Left lung (tissue), 10 donors: ENCODE data around the gene PON1. TPM values are rescaled to one million over a fixed set of nuclear protein-coding genes. Genes with fewer than 3 reads are reported as not detected.

ENCODE experiments used
- ATAC-seq: fragments of 200-7000 bp; cut with Tn5 transposase; one replicate; pipeline ENCODE4 v1.9.1; 2020; ENCODE audit warnings: moderate library complexity
- DNase-seq, 4 donors: peaks; one replicate each; pipeline ENCODE4 v3.0.0-alpha.2; 2013 to 2020
- H3K27ac ChIP-seq, 2 donors: fragments of 200-600 bp; sonication (generic) in 1 of 2; one replicate each; pipeline versions ENCODE4 v1.5.0 to v1.8.0; 2020 to 2021
- H3K27me3 ChIP-seq, 2 donors: fragments of 200-600 bp; sonication (generic) in 1 of 2; one replicate each; pipeline versions ENCODE4 v1.5.0 to v1.8.0; 2020 to 2021
- H3K36me3 ChIP-seq, 2 donors: fragments of 200-600 bp; sonication (generic) in 1 of 2; one replicate each; pipeline versions ENCODE4 v1.5.0 to v1.8.0; 2020 to 2021
- H3K4me1 ChIP-seq, 2 donors: fragments of 200-600 bp; one replicate each; pipeline ENCODE4 v1.8.0; 2021
- H3K4me3 ChIP-seq, 2 donors: fragments of 200-600 bp; sonication (generic) in 1 of 2; one replicate each; pipeline versions ENCODE4 v1.5.0 to v1.8.0; 2020 to 2021; ENCODE audit warnings: mild to moderate bottlenecking in 1 of 2
- H3K9me3 ChIP-seq, 2 donors: fragments of 200-600 bp; sonication (generic) in 1 of 2; one replicate each; pipeline versions ENCODE4 v1.5.0 to v1.8.0; 2020 to 2021
- intact Hi-C, 2 donors: fragments of 100-400 bp; cut with DNase I; formaldehyde crosslinking; loops; one replicate each; pipeline versions ENCODE4 v1.11.2 to v1.14.2; 2022
- polyA plus RNA-seq, 6 donors: library from polyadenylated mRNA; unstranded; fragments of 120-200 nt; gene quantifications; one replicate each; pipeline ENCODE4 v1.2.1, GENCODE V29; 2013; ENCODE audit not compliant: insufficient read length in 6 of 6
- total RNA-seq, 2 donors: library from RNA; stranded (reverse); fragmentation: NEBNext Ultra II Directional; extraction: Animal tissue kit (Norgen Biotek cat#: 25700); gene quantifications; one replicate each; pipeline ENCODE4 v1.2.1, GENCODE V29; 2021
- TF ChIP-seq, protein P1 (sequence below), 2 donors: fragments of 200-600 bp; sonication (generic) in 1 of 2; IDR thresholded peaks; one replicate each; pipeline versions ENCODE4 v1.5.0 to v1.8.0; 2021; ENCODE audit warnings: antibody characterized with exemption in 2 of 2
- donor health status: DM: no; HTN: yes; CAD: no.
- donor health status: DM: no; HTN: no; CAD: no.

The PON1 gene
- total and polyA plus RNA-seq, 8 donors, result 0.42 to 1.7 (median 0.75) TPM

GRCh38 chr7:95286096-95286495, 38.2 kb downstream of the PON1 start:
- H3K4me1 ChIP-seq, result no peaks in the 10 kb centered on the region
- no peaks in the 10 kb centered on the region for H3K36me3 ChIP-seq
- intact Hi-C loops, result no loop called here
- H3K27me3 ChIP-seq, result no peaks in the 10 kb centered on the region
- no peaks in the 10 kb centered on the region for H3K9me3 ChIP-seq
- TF ChIP-seq, protein P1, sequence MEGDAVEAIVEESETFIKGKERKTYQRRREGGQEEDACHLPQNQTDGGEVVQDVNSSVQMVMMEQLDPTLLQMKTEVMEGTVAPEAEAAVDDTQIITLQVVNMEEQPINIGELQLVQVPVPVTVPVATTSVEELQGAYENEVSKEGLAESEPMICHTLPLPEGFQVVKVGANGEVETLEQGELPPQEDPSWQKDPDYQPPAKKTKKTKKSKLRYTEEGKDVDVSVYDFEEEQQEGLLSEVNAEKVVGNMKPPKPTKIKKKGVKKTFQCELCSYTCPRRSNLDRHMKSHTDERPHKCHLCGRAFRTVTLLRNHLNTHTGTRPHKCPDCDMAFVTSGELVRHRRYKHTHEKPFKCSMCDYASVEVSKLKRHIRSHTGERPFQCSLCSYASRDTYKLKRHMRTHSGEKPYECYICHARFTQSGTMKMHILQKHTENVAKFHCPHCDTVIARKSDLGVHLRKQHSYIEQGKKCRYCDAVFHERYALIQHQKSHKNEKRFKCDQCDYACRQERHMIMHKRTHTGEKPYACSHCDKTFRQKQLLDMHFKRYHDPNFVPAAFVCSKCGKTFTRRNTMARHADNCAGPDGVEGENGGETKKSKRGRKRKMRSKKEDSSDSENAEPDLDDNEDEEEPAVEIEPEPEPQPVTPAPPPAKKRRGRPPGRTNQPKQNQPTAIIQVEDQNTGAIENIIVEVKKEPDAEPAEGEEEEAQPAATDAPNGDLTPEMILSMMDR (IDR thresholded peaks at IDR 0.05), result no peak
- H3K4me3 ChIP-seq, result no peak overlapping the region
- H3K27ac ChIP-seq, result no peak overlapping the region
- no peak for DNase-seq
- ATAC-seq, result no peak

GRCh38 chr7:95279417-95279816, 44.9 kb downstream of the PON1 start:
- H3K4me3 ChIP-seq, result no peak overlapping the region
- TF ChIP-seq, protein P1 (IDR thresholded peaks at IDR 0.05), result no peak
- H3K4me1 ChIP-seq, result no peaks in the 10 kb centered on the region
- intact Hi-C loops, result no loop called here
- H3K27ac ChIP-seq, result no peak overlapping the region
- no peaks in the 10 kb centered on the region for H3K27me3 ChIP-seq
- H3K9me3 ChIP-seq, result no peaks in the 10 kb centered on the region
- no peaks in the 10 kb centered on the region for H3K36me3 ChIP-seq
- DNase-seq, result no peak
- peak; percentile 62 for ATAC-seq

- Histone ChIP-seq H3K36me3 (no peaks in the 10 kb centered on the region), H3K9me3 (no peaks in the 10 kb centered on the region), H3K4me3 (no peak overlapping the region), H3K27me3 (no peaks in the 10 kb centered on the region), H3K4me1 (no peaks in the 10 kb centered on the region), H3K27ac (no peak overlapping the region)
- TF ChIP-seq, protein P1 (IDR thresholded peaks at IDR 0.05), result no peak
- DNase-seq (no peak), ATAC-seq (peak; percentile 33)
- intact Hi-C loops, result no loop called here
Measured at GRCh38 chr7:95276114-95276513, 48.2 kb downstream of the PON1 start.

GRCh38 chr7:95269640-95270039, 54.7 kb downstream of the PON1 start:
- no peak overlapping the region for H3K4me3 ChIP-seq
- H3K27ac ChIP-seq, result no peak overlapping the region
- no peaks in the 10 kb centered on the region for H3K27me3 ChIP-seq
- ATAC-seq, result no peak
- H3K36me3 ChIP-seq, result no peaks in the 10 kb centered on the region
- intact Hi-C loops, result no loop called here
- H3K9me3 ChIP-seq, result no peaks in the 10 kb centered on the region
- TF ChIP-seq, protein P1 (IDR thresholded peaks at IDR 0.05), result no peak
- no peaks in the 10 kb centered on the region for H3K4me1 ChIP-seq
- no peak for DNase-seq

- DNase-seq, result no peak
- H3K36me3 ChIP-seq, result no peaks in the 10 kb centered on the region
- H3K27me3 ChIP-seq, result no peaks in the 10 kb centered on the region
- no peak overlapping the region for H3K27ac ChIP-seq
- ATAC-seq, result no peak
- no peaks in the 10 kb centered on the region for H3K4me1 ChIP-seq
- no peak overlapping the region for H3K4me3 ChIP-seq
- TF ChIP-seq, protein P1 (IDR thresholded peaks at IDR 0.05), result no peak
- intact Hi-C loops, result no loop called here
- no peaks in the 10 kb centered on the region for H3K9me3 ChIP-seq
Measured at GRCh38 chr7:95267754-95268153, 56.6 kb downstream of the PON1 start.
